HG03432 (cell line): ENCODE measurements around the gene AGXT2.

Source experiments
- ATAC-seq: cut with Tn5 transposase; IDR thresholded peaks from one replicate; pipeline ENCODE4 v1.9.1; 2021; ENCODE audit warnings: mild to moderate bottlenecking, moderate library complexity; ENCODE audit not compliant: unreplicated experiment

The AGXT2 gene, protein sequence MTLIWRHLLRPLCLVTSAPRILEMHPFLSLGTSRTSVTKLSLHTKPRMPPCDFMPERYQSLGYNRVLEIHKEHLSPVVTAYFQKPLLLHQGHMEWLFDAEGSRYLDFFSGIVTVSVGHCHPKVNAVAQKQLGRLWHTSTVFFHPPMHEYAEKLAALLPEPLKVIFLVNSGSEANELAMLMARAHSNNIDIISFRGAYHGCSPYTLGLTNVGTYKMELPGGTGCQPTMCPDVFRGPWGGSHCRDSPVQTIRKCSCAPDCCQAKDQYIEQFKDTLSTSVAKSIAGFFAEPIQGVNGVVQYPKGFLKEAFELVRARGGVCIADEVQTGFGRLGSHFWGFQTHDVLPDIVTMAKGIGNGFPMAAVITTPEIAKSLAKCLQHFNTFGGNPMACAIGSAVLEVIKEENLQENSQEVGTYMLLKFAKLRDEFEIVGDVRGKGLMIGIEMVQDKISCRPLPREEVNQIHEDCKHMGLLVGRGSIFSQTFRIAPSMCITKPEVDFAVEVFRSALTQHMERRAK

GRCh38 chr5:35047785-35048404 lies at the start of gene AGXT2:
Gene AGXT2 (minus strand): TSS chr5:35047949. CDS start chr5:35047892, 57 bp downstream.
- no peak for ATAC-seq

DNA sequence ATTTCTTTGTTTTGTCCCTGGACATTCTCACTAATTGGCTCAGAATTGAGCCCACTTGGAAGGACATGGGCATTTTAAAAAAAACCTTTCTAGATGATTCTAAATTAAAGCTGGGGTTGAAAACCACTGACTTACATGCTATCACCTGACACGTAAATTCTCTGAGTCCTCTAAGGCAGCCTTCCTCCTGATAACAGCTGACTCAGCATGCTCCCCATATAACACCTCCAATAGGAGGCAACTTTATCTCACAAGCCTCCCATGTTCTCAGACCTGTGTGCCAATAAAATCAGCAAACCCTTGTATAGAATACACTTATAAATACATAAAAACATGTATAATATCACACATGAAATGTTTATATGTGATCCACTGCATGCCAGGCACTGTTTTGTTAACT lies 49.2 kb upstream of the AGXT2 start:
- ATAC-seq = no peak

DNA sequence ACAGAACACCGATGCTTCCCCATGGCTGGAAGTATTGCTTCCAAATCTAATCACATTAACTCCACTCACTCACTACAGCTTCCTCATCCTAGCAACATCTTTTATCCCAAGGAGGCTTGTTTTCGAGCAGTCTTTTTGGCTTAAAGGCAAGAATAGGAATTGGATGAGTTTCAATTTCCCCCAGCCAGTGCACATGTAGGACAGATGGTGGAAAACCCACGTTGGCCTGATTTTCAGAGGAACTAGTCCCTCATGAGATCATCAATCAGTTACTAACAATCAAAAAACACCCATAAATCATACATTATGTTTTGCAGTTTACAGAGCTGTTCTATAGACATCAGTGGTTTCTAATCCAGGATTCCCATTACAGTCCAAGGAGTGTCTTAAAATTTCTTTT lies 48.5 kb upstream of the AGXT2 start:
- ATAC-seq = no peak

DNA sequence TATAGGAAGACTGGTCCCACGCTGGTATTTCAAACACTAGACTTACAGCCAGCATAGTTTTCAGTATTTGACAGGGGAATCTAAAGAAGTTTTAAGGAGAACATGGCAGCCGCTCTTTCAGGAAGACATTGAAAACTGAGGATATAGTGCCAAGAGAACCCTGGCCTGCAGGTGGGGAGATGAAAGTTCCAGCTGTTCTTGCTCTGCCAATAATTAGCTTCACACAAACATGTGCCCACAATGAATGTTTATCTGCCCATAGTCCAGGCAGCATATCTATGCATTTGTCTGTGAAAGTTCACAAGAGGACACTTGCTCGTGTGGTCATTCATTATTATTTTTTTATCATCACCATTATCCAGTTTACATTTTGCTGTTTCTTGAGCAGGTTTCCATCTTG lies 47.6 kb upstream of the AGXT2 start:
- no peak for ATAC-seq

- no peak for ATAC-seq
These were observed 47.2 kb upstream of the AGXT2 start for GRCh38 chr5:35094948-35095347.

- ATAC-seq = no peak
These were observed 45.0 kb upstream of the AGXT2 start for GRCh38 chr5:35092703-35093102.

DNA sequence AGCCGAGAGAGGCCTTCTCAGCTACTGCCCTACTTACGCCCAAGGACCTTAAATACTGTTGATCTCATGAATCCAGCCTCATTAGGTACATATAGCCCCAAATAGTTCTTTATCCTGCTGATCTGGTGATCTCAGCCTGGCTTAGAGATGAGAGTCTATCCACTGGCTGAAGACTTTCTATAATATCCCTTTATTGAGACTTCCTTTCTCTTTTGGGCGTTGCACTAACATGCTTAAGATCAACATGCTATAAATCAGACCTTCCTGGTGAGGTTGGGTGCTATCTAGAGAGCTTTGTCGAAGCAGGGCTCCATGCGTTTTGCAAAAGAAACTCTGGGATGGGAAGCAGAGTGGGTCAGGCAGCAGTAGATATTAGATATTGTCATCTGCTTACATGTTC lies 44.0 kb upstream of the AGXT2 start:
- no peak for ATAC-seq

DNA sequence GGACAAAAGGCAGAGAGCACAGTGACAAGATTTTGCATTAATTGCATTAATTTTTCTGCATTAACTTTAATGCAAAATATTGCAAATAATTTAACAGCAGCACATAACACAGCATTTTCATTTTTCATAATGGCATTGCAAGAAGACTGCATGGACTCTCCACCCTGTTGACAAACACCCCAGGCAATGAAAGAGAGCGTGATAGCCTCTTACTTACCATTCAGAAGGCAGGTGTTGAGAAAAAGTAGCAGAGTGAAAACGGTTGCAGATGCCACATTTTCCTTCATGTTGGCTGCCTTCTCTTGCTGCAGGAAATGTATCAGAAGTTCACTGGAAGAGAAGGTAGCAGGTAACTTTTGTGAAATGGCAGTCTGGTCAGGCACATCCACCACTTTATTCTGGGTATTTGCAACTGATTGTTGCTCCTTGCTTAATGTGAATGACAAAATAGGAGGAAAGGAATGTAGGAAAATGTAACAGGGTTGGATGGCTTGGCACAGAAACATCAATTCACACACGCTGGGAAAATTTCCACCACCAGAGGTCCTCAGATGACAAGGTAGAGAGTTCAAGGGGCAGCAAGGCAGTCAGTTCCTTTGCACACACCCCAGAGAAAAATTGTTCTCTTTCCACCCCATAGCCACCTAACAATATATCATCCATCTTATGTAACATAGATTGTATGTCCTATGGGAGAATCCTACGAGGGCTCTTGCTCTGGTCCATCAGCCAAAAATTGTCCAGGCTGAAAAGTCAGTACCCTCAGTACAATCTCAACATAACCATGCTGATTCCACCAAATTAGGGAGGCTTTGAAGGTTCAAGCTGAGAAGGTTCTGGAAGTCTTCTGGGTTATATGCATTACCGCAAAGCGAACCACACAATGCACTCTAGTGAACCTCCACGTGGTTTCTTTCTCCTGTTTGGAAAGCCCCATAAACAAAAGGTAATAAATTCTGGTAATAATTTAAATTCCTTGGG lies 41.9 kb upstream of the AGXT2 start:
- peak; percentile 59 for ATAC-seq

GRCh38 chr5:35087991-35088390 lies 40.2 kb upstream of the AGXT2 start:
- ATAC-seq = no peak

GRCh38 chr5:35083150-35083549 lies 35.4 kb upstream of the AGXT2 start:
- no peak for ATAC-seq

GRCh38 chr5:35082530-35082929 lies 34.8 kb upstream of the AGXT2 start:
- ATAC-seq = no peak

- ATAC-seq = no peak
These were observed 33.4 kb upstream of the AGXT2 start for GRCh38 chr5:35081134-35081533.

DNA sequence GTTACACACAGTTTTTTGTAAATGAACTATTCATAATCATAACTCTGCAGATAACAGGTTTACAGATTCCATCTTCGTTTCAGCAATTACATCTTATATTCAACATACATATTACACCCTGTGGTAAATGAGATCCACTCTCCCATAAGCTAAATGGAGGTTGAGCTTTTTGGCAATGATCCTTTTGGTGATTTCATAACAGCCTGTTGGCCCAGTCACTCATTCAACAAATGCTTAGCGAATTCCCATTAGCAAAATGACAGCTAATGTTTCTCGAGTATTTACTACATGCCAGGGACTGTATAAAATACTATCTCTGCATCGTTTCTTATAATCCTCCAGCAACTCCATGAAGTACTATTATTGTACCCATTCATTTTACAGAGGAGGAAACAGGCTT lies 25.4 kb upstream of the AGXT2 start:
- ATAC-seq = no peak

GRCh38 chr5:35069188-35069587 lies 21.4 kb upstream of the AGXT2 start:
- no peak for ATAC-seq

- no peak for ATAC-seq
These were observed 20.2 kb upstream of the AGXT2 start for GRCh38 chr5:35067985-35068384.

GRCh38 chr5:35066260-35066795 lies 18.6 kb upstream of the AGXT2 start:
- ATAC-seq = peak; percentile 76

GRCh38 chr5:35063414-35063813 lies 15.7 kb upstream of the AGXT2 start:
- ATAC-seq = no peak

GRCh38 chr5:35061211-35061770 lies 13.5 kb upstream of the AGXT2 start:
- no peak for ATAC-seq

DNA sequence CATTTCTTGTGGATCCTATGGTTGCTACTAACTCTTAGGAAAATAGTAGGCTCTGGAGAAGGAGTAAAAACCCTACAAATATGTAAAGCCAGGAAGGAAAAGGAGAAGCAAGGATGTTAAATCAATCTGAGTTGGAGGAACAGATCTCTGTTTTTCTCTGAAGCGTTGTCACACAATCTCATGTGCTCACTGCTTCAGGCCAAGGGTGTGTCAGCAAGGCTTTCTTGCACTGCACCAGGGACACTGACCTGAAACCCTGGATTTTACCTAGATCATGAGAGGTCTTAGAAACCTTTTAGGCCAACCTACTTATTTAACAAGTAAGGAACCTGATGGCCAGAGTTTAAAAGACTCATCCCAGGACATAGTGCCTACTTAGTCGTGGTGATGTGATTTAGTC lies 12.5 kb upstream of the AGXT2 start:
- no peak for ATAC-seq

DNA sequence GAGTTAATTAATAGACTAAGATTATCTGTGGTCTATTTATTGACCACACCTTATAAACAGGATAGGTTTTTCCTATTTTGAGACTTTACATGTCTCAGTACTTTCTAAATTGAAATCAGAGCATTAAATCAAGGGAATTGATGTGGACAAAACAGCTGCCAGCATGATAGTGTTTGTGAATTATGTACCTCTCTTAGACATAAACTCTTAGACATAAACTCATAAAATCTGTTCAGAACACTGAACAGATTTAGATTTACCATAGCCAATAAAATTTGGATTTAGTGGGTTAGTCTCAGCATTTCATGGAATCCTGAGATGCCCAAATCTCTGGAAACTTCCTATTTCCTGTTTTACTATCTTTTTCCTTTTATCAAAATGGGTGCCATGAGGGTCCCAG lies 11.5 kb upstream of the AGXT2 start:
- ATAC-seq = no peak

DNA sequence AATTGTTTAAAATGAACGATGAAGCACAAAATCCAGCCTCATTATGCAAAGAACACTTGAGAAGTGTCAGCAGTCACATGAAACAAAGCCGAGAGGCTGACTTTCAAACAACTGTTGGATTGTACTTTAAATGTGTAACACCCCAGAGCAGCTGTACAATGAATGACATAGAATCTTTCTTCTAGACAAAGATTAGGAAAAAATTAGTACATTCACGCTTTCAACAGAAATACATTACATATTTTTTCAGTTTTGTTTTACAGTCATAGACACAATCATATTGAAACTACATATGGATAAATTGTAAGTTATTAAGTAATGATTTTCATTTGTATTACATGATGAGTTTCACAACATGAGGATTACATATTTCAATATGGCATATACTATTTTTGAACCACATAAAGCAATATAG lies 10.6 kb upstream of the AGXT2 start:
- peak; percentile 90 for ATAC-seq
